GM10266 (cell line): ENCODE results near the gene ZNF609.
"Not testable (repeated sequence)": the region's sequence is repeated elsewhere in the genome, so short reads cannot be mapped to it uniquely, and the experiment has no call there.

Source experiments
- DNase-seq: peaks from one replicate; pipeline ENCODE4 v3.0.0; 2012; ENCODE audit errors: extremely low spot score
- CTCF ChIP-seq: IDR thresholded peaks from 2 replicates; pipeline ENCODE4 v1.5.1; 2012; ENCODE audit warnings: mild to moderate bottlenecking, low read depth; ENCODE audit not compliant: control insufficient read depth, insufficient read depth; ENCODE audit errors: missing control alignments

Gene ZNF609

DNA sequence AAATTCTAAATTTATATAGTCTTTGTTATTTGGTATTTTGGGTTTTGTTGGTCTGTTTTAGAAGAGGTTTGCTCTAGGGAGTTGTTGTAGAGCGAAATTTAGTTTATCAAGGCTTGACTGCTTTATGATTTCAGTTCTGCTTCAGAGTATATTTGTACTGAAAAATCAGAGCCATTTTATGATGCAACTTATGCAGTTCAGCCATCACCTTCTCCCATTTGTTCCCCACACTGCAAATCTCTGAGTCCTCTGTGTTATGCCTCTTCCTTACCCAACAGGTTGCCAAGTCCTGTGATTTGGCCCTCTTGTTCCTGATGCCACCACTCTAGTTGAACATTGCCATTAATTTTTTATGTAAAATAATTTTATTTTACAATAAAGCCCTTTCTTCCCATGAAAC is 140.4 kb downstream of the ZNF609 start:
- no peak for TF ChIP-seq CTCF

GRCh38 chr15:64604319-64604718 is 143.9 kb downstream of the ZNF609 start:
- no peak for TF ChIP-seq CTCF
- DNase-seq: no peak

More for the DNA sequence above, 140.4 kb downstream of the ZNF609 start:
- DNase-seq: no peak

GRCh38 chr15:64607416-64607815 is 147.0 kb downstream of the ZNF609 start:
- not testable (repeated sequence) for DNase-seq

DNA sequence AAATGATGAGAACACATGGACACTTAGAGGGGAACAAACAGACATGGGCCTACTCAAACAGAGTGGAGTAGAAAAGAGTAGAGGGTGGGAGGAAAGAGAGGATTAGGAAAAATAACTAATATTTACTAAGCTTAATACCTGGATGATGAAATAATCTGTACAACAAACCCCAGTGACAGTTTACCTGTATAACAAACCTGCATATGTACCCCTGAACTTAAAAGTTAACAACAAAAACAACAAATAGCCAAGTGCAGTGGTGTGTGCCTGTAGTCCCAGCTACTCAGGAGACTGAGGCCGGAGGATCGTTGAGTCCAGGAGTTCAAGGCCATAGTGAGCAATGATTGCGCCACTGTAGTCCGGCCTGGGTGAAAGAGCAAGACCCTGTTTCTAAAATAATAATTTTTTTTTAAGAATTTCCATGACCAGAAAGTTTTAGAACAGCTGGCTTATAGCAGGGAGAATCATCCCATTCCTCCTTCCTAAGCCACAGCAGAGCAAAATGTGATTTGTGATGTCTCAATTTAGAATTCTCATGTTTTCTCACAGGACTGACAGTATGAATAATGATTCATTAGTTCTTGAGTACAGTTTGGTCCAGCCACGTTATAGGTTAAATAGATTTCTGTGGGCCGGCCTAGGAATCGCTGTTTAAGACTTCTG is 150.0 kb downstream of the ZNF609 start:
- DNase-seq: no peak
- TF ChIP-seq CTCF: no peak

DNA sequence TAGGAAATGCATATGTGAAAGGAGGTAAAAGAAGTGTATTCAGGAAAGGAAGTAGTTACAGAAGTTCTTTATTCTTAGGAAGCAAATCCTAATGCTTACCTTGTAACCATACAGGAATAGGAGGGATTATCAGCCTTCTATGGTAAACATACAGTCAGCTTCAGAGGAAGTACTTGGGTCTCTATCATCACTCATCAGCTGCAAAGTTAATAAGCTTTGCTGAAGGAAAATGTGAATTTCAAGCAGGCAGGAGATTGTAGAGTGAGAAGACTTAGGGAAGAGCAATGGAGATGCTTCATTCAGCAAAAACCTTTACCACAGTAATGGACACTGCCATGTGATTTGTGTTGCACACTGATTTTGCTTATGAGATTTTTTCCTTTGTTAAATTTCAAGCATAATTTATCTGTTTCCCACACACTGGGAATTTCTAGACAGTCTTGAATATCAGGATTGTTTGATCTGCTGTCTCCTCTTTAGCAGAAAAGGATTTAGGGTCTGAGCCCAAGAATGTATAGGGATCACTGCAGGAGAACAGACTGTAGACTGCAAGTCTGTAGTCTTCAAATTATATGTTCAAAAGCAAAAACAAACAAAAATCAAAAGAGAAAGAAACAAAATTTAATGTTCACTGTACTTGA is 150.8 kb downstream of the ZNF609 start:
- DNase-seq: no peak
- TF ChIP-seq CTCF: no peak

DNA sequence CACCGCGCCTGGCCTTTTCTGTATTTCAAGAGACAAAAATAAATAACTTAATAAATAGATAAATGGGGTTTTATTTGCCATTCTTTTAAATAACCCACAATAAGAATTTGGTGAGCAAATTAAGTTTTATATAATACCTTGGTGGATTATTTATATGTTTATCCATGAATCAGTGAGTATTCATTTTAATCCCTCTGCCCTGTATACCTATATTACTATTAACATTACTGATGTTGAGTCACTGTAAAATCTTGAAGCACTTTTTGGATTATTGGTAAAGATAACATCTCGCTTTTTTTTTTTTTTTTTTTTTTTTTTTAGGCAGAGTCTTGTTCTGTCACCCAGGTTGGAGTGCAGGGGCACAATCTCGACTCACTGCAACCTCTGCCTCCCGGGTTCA is 154.1 kb downstream of the ZNF609 start:
- no peak for DNase-seq
- no peak for TF ChIP-seq CTCF

- no peak for DNase-seq
- TF ChIP-seq CTCF: no peak
Observed at GRCh38 chr15:64617727-64618126, 157.3 kb downstream of the ZNF609 start.

GRCh38 chr15:64618138-64618537 is 157.8 kb downstream of the ZNF609 start:
- TF ChIP-seq CTCF: no peak
- no peak for DNase-seq
